ENCODE data around the gene SRPK2.

SRPK2 gene

GRCh38 chr7:105178177-105178576 lies 210.5 kb downstream of the SRPK2 start:
- no peak for DNase-seq

- DNase-seq: no peak
Measured at GRCh38 chr7:105177026-105177425, 211.7 kb downstream of the SRPK2 start.

GRCh38 chr7:105173586-105173985 lies 215.1 kb downstream of the SRPK2 start:
- DNase-seq: no peak

GRCh38 chr7:105164751-105165150 lies 224.0 kb downstream of the SRPK2 start:
- no peak for DNase-seq

GRCh38 chr7:105163718-105164117 lies 225.0 kb downstream of the SRPK2 start:
- DNase-seq: no peak

GRCh38 chr7:105161366-105161765 lies 227.4 kb downstream of the SRPK2 start:
- no peak for DNase-seq

- DNase-seq: no peak
Measured at GRCh38 chr7:105157278-105157677, 231.4 kb downstream of the SRPK2 start.

- DNase-seq: no peak
Measured at GRCh38 chr7:105156731-105157130, 232.0 kb downstream of the SRPK2 start.

GRCh38 chr7:105154084-105154483 lies 234.6 kb downstream of the SRPK2 start:
- no peak for DNase-seq

- no peak for DNase-seq
Measured at GRCh38 chr7:105153531-105153930, 235.2 kb downstream of the SRPK2 start.

GRCh38 chr7:105151152-105151551 lies 237.6 kb downstream of the SRPK2 start:
- no peak for DNase-seq

GRCh38 chr7:105149827-105150226 lies 238.9 kb downstream of the SRPK2 start:
- DNase-seq: no peak

- DNase-seq: peak; percentile 22
Measured at GRCh38 chr7:105141068-105141467, 247.7 kb downstream of the SRPK2 start.

- DNase-seq: no peak
Measured at GRCh38 chr7:105139381-105139780, 249.3 kb downstream of the SRPK2 start.

- DNase-seq: no peak
Measured at GRCh38 chr7:105137898-105138297, 250.8 kb downstream of the SRPK2 start.

GRCh38 chr7:105136221-105136620 lies 252.5 kb downstream of the SRPK2 start:
- no peak for DNase-seq

GRCh38 chr7:105133986-105134655 lies 254.6 kb downstream of the SRPK2 start:
- no peak for DNase-seq

GRCh38 chr7:105133358-105133757 lies 255.4 kb downstream of the SRPK2 start:
- DNase-seq: no peak

- no peak for DNase-seq
Measured at GRCh38 chr7:105132835-105133234, 255.9 kb downstream of the SRPK2 start.

- no peak for DNase-seq
Measured at GRCh38 chr7:105132335-105132734, 256.4 kb downstream of the SRPK2 start.

- no peak for DNase-seq
Measured at GRCh38 chr7:105131890-105132289, 256.8 kb downstream of the SRPK2 start.

GRCh38 chr7:105131033-105131656 lies 257.6 kb downstream of the SRPK2 start:
- DNase-seq: no peak

GRCh38 chr7:105130580-105130979 lies 258.1 kb downstream of the SRPK2 start:
- no peak for DNase-seq

- DNase-seq: no peak
Measured at GRCh38 chr7:105130048-105130447, 258.7 kb downstream of the SRPK2 start.

- no peak for DNase-seq
Measured at GRCh38 chr7:105127179-105127578, 261.5 kb downstream of the SRPK2 start.

Data from hematopoietic multipotent progenitor cell treated with erythropoietin and hydrocortisone succinate and interleukin-3 and kit ligand, for 8 days (in vitro differentiated cells).